Stimulated activated CD8-positive, alpha-beta memory T cell treated with anti-CD3 and anti-CD28 coated beads, Interleukin-7, amount 100 ng/mL, for 24 hours (primary cell): ENCODE results near the gene FOXQ1.

Experiments
- DNase-seq: peaks from one replicate; pipeline ENCODE4 v3.0.0-alpha.2; 2020; ENCODE audit warnings: low read depth

FOXQ1 gene

DNA sequence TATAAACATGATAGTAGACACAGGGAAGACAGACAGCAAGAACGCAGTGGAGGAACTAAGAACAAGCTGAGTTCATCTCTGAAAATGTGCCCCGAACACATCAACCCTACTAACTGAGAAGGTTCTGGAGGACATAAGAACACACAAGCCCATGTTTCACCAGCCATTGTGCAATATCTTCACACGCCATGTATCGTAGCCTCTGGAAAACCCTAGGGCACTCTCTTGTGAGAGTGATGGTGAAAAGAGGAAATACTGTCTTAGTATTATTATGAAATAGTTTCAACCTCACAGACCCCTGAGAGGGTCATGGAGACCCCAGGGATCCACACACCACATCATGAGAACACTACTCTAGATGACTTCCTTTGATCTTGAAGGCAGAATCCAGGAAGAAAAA is 51.4 kb downstream of the FOXQ1 start:
- DNase-seq: no peak

DNA sequence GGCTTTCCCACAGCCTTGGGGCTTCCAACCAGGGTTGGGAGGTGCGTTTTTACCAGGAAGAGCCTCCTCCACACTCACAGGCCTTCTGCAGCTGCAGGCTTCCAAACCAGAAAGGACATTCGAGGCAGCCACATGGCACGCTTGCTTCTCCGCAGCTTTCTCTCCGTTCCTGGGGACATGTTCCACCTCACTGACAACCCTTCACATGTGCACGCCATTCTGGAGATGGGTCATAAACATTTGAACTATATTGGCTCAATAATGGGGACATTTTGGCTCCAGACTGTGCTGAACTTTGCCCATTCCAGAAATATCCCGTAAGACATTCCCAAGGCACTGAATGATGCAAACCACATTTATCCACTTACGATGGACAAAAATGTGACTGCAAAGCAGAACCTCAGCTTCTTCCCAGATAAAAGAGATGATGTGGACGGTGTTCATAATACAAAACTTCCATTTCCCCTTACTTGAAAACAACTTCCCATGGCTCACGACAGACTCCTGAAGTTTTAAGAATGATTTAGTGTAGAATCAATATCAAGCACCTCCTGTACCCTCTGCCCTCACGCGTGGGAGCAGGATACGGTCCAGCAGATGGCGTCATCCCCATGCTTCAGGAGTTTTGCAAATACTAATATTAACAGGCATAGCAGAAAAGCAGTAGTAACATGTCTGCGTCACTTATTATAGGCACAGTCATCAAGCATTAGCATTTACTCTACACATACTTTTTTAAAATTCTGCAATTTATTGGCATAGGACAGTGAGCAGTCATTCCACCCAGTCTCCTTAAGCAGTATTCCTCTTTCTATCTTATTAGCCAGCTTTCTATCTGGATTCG is 52.1 kb downstream of the FOXQ1 start:
- no peak for DNase-seq
